ENCODE results near the gene GNPAT.

Gene GNPAT

GRCh38 chr1:231211005-231211857, 29.8 kb upstream of the GNPAT start (continued):
- peak; percentile 57 for TF ChIP-seq REST (tag by site-specific recombination; IDR thresholded peaks at IDR 0.05)
- 0 out of 2 replicates have a peak, but pooled peaks have one; percentile 19 for TF ChIP-seq WT1 (tag by site-specific recombination; IDR thresholded peaks at IDR 0.05)
- no peak for TF ChIP-seq ZNF521 (tag by site-specific recombination; IDR thresholded peaks at IDR 0.05)
- no peak for TF ChIP-seq ZBTB8A (tag by site-specific recombination; IDR thresholded peaks at IDR 0.05)
- TF ChIP-seq ZFHX2 (tag by site-specific recombination; conservative IDR thresholded peaks at IDR 0.05): peak; percentile 53; the same call in 1 of the 2 replicates
- peak; percentile 69; the same call in 1 of the 2 replicates for TF ChIP-seq KLF17 (tag by site-specific recombination; IDR thresholded peaks at IDR 0.05)
- TF ChIP-seq ZNF335 (tag by site-specific recombination; conservative IDR thresholded peaks at IDR 0.05): peak; percentile 87
- peak; percentile 77 for TF ChIP-seq IKZF3 (tag by site-specific recombination; IDR thresholded peaks at IDR 0.05)
- TF ChIP-seq SP3 (tag by site-specific recombination; IDR thresholded peaks at IDR 0.05): peak; percentile 74
- peak; percentile 97 for TF ChIP-seq SCRT2 (tag by site-specific recombination; IDR thresholded peaks at IDR 0.05)
- no peak for TF ChIP-seq ZNF184 (tag by site-specific recombination; IDR thresholded peaks at IDR 0.05)
- peak; percentile 91 for TF ChIP-seq ZBTB11 (tag by site-specific recombination; conservative IDR thresholded peaks at IDR 0.05; ENCODE audit: low read depth)
- peak; percentile 80; the same call in 1 of the 2 replicates for TF ChIP-seq ZNF423 (tag by site-specific recombination; IDR thresholded peaks at IDR 0.05)
- TF ChIP-seq ZNF24 (tag by site-specific recombination; IDR thresholded peaks at IDR 0.05): peak; percentile 15; the same call in 1 of the 2 replicates
- no peak for TF ChIP-seq ZNF18 (tag by site-specific recombination; IDR thresholded peaks at IDR 0.05)
- TF ChIP-seq ZNF530 (tag by site-specific recombination; IDR thresholded peaks at IDR 0.05; ENCODE audit: low read depth): no peak
- TF ChIP-seq ZNF501 (tag by site-specific recombination; IDR thresholded peaks at IDR 0.05): 0 out of 2 replicates have a peak, but pooled peaks have one; percentile 57
- TF ChIP-seq KLF16 (tag by site-specific recombination; IDR thresholded peaks at IDR 0.05): no peak
- TF ChIP-seq ZFP37 (tag by site-specific recombination; IDR thresholded peaks at IDR 0.05): 0 out of 2 replicates have a peak, but pooled peaks have one; percentile 18
- peak; percentile 52; the same call in 1 of the 2 replicates for TF ChIP-seq ZIC2 (tag by site-specific recombination; IDR thresholded peaks at IDR 0.05)
- no peak for TF ChIP-seq ZNF175 (tag by site-specific recombination; IDR thresholded peaks at IDR 0.05)
- TF ChIP-seq ZNF341 (tag by site-specific recombination; IDR thresholded peaks at IDR 0.05; ENCODE audit: low read depth): peak; percentile 60
- peak; percentile 13; the same call in 1 of the 2 replicates for TF ChIP-seq ZNF610 (tag by site-specific recombination; IDR thresholded peaks at IDR 0.05; ENCODE audit: borderline replicate concordance)
- no peak for TF ChIP-seq ZNF169 (tag by site-specific recombination; IDR thresholded peaks at IDR 0.05)
- TF ChIP-seq ZNF132 (tag by site-specific recombination; IDR thresholded peaks at IDR 0.05; ENCODE audit: borderline replicate concordance): no peak
- peak; percentile 85 for TF ChIP-seq ZEB2 (tag by site-specific recombination; IDR thresholded peaks at IDR 0.05)
- no peak for TF ChIP-seq SETDB1 (IDR thresholded peaks at IDR 0.05; ENCODE audit: insufficient read length, low read length)
- 0 out of 2 replicates have a peak, but pooled peaks have one; percentile 4 for TF ChIP-seq ZNF596 (tag by site-specific recombination; IDR thresholded peaks at IDR 0.05)
- TF ChIP-seq ZSCAN5A (tag by site-specific recombination; IDR thresholded peaks at IDR 0.05): no peak

All from HEK293 (cell line).